ENCODE data around the gene NEU2. TPM values are rescaled to one million over a fixed set of nuclear protein-coding genes. Genes with fewer than 3 reads are reported as not detected.

NEU2 gene
- total RNA-seq, 2 donors from 2014 or later: not detected

DNA sequence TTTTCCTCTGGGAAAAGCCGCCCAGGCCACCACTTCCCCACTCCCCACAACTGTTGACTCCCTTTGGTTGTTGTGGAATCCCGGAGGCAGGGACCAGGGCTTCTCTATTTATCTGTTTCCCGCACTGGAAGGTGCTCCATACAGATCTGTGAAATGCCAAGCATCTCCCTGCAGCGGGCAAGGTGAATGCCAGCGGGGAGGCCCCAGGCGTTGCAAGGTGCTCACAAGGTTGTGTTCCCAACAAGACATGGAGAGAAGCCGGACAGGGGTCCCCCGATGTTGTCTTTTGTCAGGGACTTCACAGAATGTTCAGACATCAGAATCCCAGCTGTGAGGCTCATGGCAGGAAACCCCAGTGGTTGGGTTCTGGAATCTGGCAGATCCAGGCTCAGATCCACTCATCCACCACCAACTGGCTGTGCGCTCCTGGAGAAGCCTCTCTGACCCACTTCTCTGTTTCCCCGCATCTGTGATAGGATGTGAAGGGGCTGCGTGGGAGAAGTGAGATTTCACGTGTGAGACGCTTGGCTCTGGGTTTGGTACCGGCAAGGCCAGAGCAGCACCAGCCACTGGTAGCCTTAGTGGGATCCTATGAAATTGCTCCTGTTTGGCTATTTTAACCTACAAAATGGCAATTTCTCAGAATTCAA is 8.6 kb upstream of the NEU2 start:
- no peak for DNase-seq
- Histone ChIP-seq H3K9ac (ENCODE audit: extremely low read depth, low read length, poor library complexity, severe bottlenecking) (no peak overlapping the region), H3K27me3 (ENCODE audit: control insufficient read depth, insufficient read depth, low read length, poor library complexity, severe bottlenecking) (no peaks in the 10 kb centered on the region), H3K4me3 (ENCODE audit: low read length) (no peak overlapping the region), H3K36me3 (ENCODE audit: control insufficient read depth, insufficient read depth, low read length) (no peaks in the 10 kb centered on the region), H3K4me1 (ENCODE audit: control insufficient read depth, insufficient read depth, low read length) (no peaks in the 10 kb centered on the region), H3K27ac (ENCODE audit: low read depth, low read length) (no peak overlapping the region), H3K9me3 (ENCODE audit: control insufficient read depth, low read length) (no peaks in the 10 kb centered on the region)
- Mint-ChIP-seq H3K4me1 (peaks cover 3% of the 10 kb centered on the region), H3K27me3 (ENCODE audit: insufficient read depth) (no peaks in the 10 kb centered on the region), H3K36me3 (ENCODE audit: low read depth) (no peaks in the 10 kb centered on the region), H3K4me3 (no peak overlapping the region), H3K9me3 (no peaks in the 10 kb centered on the region), H3K27ac (no peak overlapping the region)
- TF ChIP-seq, protein P1, sequence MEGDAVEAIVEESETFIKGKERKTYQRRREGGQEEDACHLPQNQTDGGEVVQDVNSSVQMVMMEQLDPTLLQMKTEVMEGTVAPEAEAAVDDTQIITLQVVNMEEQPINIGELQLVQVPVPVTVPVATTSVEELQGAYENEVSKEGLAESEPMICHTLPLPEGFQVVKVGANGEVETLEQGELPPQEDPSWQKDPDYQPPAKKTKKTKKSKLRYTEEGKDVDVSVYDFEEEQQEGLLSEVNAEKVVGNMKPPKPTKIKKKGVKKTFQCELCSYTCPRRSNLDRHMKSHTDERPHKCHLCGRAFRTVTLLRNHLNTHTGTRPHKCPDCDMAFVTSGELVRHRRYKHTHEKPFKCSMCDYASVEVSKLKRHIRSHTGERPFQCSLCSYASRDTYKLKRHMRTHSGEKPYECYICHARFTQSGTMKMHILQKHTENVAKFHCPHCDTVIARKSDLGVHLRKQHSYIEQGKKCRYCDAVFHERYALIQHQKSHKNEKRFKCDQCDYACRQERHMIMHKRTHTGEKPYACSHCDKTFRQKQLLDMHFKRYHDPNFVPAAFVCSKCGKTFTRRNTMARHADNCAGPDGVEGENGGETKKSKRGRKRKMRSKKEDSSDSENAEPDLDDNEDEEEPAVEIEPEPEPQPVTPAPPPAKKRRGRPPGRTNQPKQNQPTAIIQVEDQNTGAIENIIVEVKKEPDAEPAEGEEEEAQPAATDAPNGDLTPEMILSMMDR (conservative IDR thresholded peaks at IDR 0.05): no peak
- WGBS, 2 experiments (ENCODE audit: insufficient coverage in 1 of 2, insufficient read length in 1 of 2): 91 to 95% methylated on average over 11 to 14 of the region's 14 CpGs

DNA sequence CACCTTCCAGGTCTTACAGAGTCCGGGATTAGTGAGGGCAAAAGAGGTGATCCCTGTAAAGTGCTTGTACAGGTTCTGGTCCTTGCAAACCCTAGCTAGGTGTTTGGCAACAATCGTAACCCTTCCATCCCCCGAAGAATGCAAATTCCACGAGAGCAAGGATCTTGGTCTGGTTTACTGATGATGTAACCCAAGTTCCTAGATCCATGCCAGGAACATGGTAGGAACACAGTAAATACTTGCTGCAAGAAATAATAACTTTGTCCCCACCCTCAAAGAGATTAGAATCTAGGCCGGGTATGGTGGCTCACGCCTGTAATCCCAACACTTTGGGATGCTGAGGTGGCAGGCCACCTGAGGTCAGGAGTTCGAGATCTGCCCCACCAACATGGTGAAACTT is 6.8 kb upstream of the NEU2 start:
- H3K36me3 Mint-ChIP-seq (ENCODE audit: low read depth): no peaks in the 10 kb centered on the region
- H3K27me3 Mint-ChIP-seq (ENCODE audit: insufficient read depth): no peaks in the 10 kb centered on the region
- no peak overlapping the region for H3K4me3 Mint-ChIP-seq
- Histone ChIP-seq H3K4me3 (ENCODE audit: low read length) (no peak overlapping the region), H3K4me1 (ENCODE audit: control insufficient read depth, insufficient read depth, low read length) (no peaks in the 10 kb centered on the region), H3K9me3 (ENCODE audit: control insufficient read depth, low read length) (no peaks in the 10 kb centered on the region), H3K36me3 (ENCODE audit: control insufficient read depth, insufficient read depth, low read length) (no peaks in the 10 kb centered on the region), H3K27ac (ENCODE audit: low read depth, low read length) (no peak overlapping the region), H3K27me3 (ENCODE audit: control insufficient read depth, insufficient read depth, low read length, poor library complexity, severe bottlenecking) (no peaks in the 10 kb centered on the region), H3K9ac (ENCODE audit: extremely low read depth, low read length, poor library complexity, severe bottlenecking) (no peak overlapping the region)
- H3K27ac Mint-ChIP-seq: no peak overlapping the region
- DNase-seq: no peak
- no peaks in the 10 kb centered on the region for H3K9me3 Mint-ChIP-seq
- 82 to 86% methylated on average over 7 of the region's 7 CpGs for WGBS, 2 experiments (ENCODE audit: insufficient coverage in 1 of 2, insufficient read length in 1 of 2)
- TF ChIP-seq, protein P1 (conservative IDR thresholded peaks at IDR 0.05): no peak
- H3K4me1 Mint-ChIP-seq: peaks cover 3% of the 10 kb centered on the region

DNA sequence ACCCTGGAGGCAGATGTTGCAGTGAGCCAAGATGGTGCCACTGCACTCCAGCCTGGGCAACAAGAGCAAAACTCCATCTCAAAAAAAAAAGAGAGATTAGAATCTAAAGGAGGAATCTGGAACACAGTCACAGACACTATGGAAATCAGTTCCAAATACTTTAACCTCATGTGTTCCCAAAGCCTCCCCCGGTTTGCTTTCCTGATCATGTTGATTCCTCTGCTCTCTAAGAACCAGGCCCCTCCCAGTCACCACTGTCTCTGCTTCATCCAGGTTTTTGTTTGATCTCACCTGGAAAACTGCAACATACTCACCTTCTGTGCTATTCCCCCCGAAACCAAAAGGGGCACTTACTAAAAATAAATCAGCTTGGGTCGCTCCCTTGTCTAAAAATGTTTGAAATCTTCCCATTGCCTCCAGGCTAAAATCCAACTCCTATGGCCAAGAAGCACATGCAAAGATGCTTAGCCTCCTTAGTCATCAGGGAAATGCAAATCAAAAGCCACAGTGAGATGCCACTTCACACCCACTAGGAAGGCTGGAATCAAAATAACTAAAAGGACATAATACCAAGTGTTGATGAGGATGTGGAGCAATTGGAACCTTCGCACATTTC is 6.2 kb upstream of the NEU2 start:
- Histone ChIP-seq H3K27ac (ENCODE audit: low read depth, low read length) (no peak overlapping the region), H3K4me1 (ENCODE audit: control insufficient read depth, insufficient read depth, low read length) (no peaks in the 10 kb centered on the region), H3K9ac (ENCODE audit: extremely low read depth, low read length, poor library complexity, severe bottlenecking) (no peak overlapping the region), H3K27me3 (ENCODE audit: control insufficient read depth, insufficient read depth, low read length, poor library complexity, severe bottlenecking) (no peaks in the 10 kb centered on the region), H3K36me3 (ENCODE audit: control insufficient read depth, insufficient read depth, low read length) (no peaks in the 10 kb centered on the region), H3K9me3 (ENCODE audit: control insufficient read depth, low read length) (no peaks in the 10 kb centered on the region), H3K4me3 (ENCODE audit: low read length) (no peak overlapping the region)
- Mint-ChIP-seq H3K27me3 (ENCODE audit: insufficient read depth) (no peaks in the 10 kb centered on the region), H3K9me3 (no peaks in the 10 kb centered on the region), H3K27ac (no peak overlapping the region), H3K4me3 (no peak overlapping the region), H3K36me3 (ENCODE audit: low read depth) (no peaks in the 10 kb centered on the region), H3K4me1 (peaks cover 3% of the 10 kb centered on the region)
- no peak for DNase-seq
- WGBS, 2 experiments (ENCODE audit: insufficient coverage in 1 of 2, insufficient read length in 1 of 2): 78 to 85% methylated on average over 4 of the region's 4 CpGs
- TF ChIP-seq, protein P1 (conservative IDR thresholded peaks at IDR 0.05): no peak
